Left ventricle myocardium superior (tissue), 1 donor: ENCODE results near the gene HSH2D. TPM values are rescaled to one million over a fixed set of nuclear protein-coding genes. Genes with fewer than 3 reads are reported as not detected.
"Not testable (repeated sequence)": the region's sequence is repeated elsewhere in the genome, so short reads cannot be mapped to it uniquely, and the experiment has no call there.

Experiments used
- ATAC-seq: fragments of 200-7000 bp; cut with Tn5 transposase; one replicate; pipeline ENCODE4 v1.9.1; 2020; ENCODE audit warnings: mild to moderate bottlenecking, moderate library complexity
- DNase-seq: peaks from one replicate; pipeline ENCODE4 v3.0.0-alpha.2; 2020
- intact Hi-C: fragments of 100-400 bp; cut with micrococcal nuclease; formaldehyde crosslinking; loops from one replicate; pipeline ENCODE4 v1.11.0; 2022
- total RNA-seq: library from RNA; stranded (reverse); fragmentation: NEBNext Ultra II Directional; extraction: Animal tissue kit (Norgen Biotek cat#: 25700); gene quantifications from one replicate; pipeline ENCODE4 v1.2.1, GENCODE V29; 2021
- donor health status: DM: no; HTN: yes; CAD: no; lungs with severe emphysema.

HSH2D gene
- total RNA-seq, 1 donor from 2014 or later: 0.37 TPM

GRCh38 chr19:16118489-16119033 is 24.9 kb upstream of the HSH2D start:
- DNase-seq: peak; percentile 49
- intact Hi-C loops: no loop called here
- ATAC-seq: peak; percentile 55

GRCh38 chr19:16119075-16119857 is 24.2 kb upstream of the HSH2D start:
- intact Hi-C loops, DNase-seq: not testable (repeated sequence)
- peak; percentile 27 for ATAC-seq

- intact Hi-C loops: no loop called here
- ATAC-seq: no peak
- no peak for DNase-seq
Measured at GRCh38 chr19:16121141-16121540, 22.3 kb upstream of the HSH2D start.

- no peak for DNase-seq
- ATAC-seq: no peak
- intact Hi-C loops: no loop called here
Measured at GRCh38 chr19:16121967-16122366, 21.5 kb upstream of the HSH2D start.

GRCh38 chr19:16124953-16125352 is 18.5 kb upstream of the HSH2D start:
- ATAC-seq: no peak
- intact Hi-C loops: no loop called here
- no peak for DNase-seq

GRCh38 chr19:16125737-16126495 is 17.6 kb upstream of the HSH2D start:
- intact Hi-C loops: no loop called here
- ATAC-seq (no peak), DNase-seq (no peak)

GRCh38 chr19:16127080-16127479 is 16.4 kb upstream of the HSH2D start:
- DNase-seq: no peak
- ATAC-seq: no peak
- intact Hi-C loops: no loop called here

GRCh38 chr19:16127776-16128371 is 15.6 kb upstream of the HSH2D start:
- ATAC-seq (no peak), DNase-seq (no peak)
- intact Hi-C loops: no loop called here

GRCh38 chr19:16131648-16132047 is 11.8 kb upstream of the HSH2D start:
- no peak for ATAC-seq
- intact Hi-C loops: no loop called here
- DNase-seq: no peak

- ATAC-seq: no peak
- intact Hi-C loops: no loop called here
Measured at GRCh38 chr19:16133818-16134217, 9.7 kb upstream of the HSH2D start.

GRCh38 chr19:16134510-16134909 is 9.0 kb upstream of the HSH2D start:
- DNase-seq: no peak
- intact Hi-C loops: no loop called here
- ATAC-seq: no peak

More at GRCh38 chr19:16133818-16134217, 9.7 kb upstream of the HSH2D start:
- DNase-seq: no peak

GRCh38 chr19:16135430-16136127 is 7.9 kb upstream of the HSH2D start:
- DNase-seq (no peak), ATAC-seq (no peak)
- intact Hi-C loops: no loop called here

GRCh38 chr19:16136185-16136999 is 7.1 kb upstream of the HSH2D start:
- intact Hi-C loops: no loop called here
- no peak for DNase-seq
- ATAC-seq: peak; percentile 64

GRCh38 chr19:16139752-16140151 is 3.7 kb upstream of the HSH2D start:
- ATAC-seq: no peak
- DNase-seq: no peak

GRCh38 chr19:16141043-16141442 is 2.4 kb upstream of the HSH2D start:
- no peak for DNase-seq
- no peak for ATAC-seq
- intact Hi-C loops: no loop called here

More at GRCh38 chr19:16139752-16140151, 3.7 kb upstream of the HSH2D start:
- intact Hi-C loops: no loop called here

GRCh38 chr19:16142032-16142580 is 1.4 kb upstream of the HSH2D start:
- DNase-seq (no peak), ATAC-seq (no peak)
- intact Hi-C loops: no loop called here

GRCh38 chr19:16144216-16144581 is 714 bp downstream of the HSH2D start:
- intact Hi-C loops: no loop called here
- no peak for DNase-seq
- no peak for ATAC-seq

GRCh38 chr19:16146112-16146511 is 2.6 kb downstream of the HSH2D start:
- no peak for ATAC-seq
- DNase-seq: no peak
- intact Hi-C loops: no loop called here
